Measurements from ENCODE around the gene HSF2BP.

- no peak for TF ChIP-seq CTCF (IDR thresholded peaks at IDR 0.05)
- no peak for TF ChIP-seq POLR2A (IDR thresholded peaks at IDR 0.05)
Observed at GRCh38 chr21:43664358-43664757, 5.1 kb upstream of the HSF2BP start.
